ENCODE results near the gene MIB2. TPM values are rescaled to one million over a fixed set of nuclear protein-coding genes. Genes with fewer than 3 reads are reported as not detected.

The MIB2 gene
- total RNA-seq, 1 donor from 2014 or later, result 88.7 TPM

DNA sequence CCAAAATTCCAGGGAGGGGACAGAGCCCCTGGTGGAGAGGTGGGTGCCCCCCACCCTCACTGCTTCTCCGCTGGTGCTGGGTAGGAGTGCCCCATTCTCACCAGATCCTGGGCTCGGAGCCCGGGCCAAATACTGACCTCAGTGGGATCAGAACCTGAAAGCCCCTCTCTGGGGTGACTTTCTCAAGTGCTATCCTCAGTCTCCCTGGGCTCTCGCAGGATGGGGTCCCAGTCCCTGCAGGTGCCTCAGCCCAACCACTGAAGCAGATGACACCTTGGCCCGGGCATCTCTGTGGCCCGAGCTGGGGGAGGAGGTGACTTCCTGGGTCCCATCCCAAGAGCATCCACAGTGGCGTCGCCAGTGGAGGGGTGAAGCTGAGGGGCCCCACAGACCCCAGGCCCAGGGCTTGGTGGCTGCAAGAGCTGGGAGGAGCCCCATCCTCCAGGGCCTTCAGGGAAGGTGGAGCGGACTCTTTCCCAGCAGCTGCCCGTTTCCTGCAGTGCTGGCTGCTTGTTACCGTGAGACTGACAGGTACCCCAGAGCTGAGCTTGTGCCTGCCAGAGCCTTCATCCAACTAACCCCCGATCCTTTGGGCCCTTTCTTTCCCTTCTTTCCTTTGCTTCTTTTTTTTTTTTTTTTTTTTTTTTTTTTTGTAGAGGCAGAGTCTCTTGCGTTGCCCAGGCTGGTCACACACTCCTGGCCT is 11.5 kb upstream of the MIB2 start:
- Histone ChIP-seq H3K9me3 (no peaks in the 10 kb centered on the region), H3K27ac (no peak overlapping the region), H3K4me3 (no peak overlapping the region), H3K36me3 (no peaks in the 10 kb centered on the region), H3K27me3 (peaks cover 15% of the 10 kb centered on the region), H3K4me1 (peaks cover 10% of the 10 kb centered on the region)
- no peak for ATAC-seq
- intact Hi-C loops (cut with DNase I), result no loop called here
- peak; percentile 62 for DNase-seq
- TF ChIP-seq, protein P1, sequence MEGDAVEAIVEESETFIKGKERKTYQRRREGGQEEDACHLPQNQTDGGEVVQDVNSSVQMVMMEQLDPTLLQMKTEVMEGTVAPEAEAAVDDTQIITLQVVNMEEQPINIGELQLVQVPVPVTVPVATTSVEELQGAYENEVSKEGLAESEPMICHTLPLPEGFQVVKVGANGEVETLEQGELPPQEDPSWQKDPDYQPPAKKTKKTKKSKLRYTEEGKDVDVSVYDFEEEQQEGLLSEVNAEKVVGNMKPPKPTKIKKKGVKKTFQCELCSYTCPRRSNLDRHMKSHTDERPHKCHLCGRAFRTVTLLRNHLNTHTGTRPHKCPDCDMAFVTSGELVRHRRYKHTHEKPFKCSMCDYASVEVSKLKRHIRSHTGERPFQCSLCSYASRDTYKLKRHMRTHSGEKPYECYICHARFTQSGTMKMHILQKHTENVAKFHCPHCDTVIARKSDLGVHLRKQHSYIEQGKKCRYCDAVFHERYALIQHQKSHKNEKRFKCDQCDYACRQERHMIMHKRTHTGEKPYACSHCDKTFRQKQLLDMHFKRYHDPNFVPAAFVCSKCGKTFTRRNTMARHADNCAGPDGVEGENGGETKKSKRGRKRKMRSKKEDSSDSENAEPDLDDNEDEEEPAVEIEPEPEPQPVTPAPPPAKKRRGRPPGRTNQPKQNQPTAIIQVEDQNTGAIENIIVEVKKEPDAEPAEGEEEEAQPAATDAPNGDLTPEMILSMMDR (IDR thresholded peaks at IDR 0.05), result no peak

DNA sequence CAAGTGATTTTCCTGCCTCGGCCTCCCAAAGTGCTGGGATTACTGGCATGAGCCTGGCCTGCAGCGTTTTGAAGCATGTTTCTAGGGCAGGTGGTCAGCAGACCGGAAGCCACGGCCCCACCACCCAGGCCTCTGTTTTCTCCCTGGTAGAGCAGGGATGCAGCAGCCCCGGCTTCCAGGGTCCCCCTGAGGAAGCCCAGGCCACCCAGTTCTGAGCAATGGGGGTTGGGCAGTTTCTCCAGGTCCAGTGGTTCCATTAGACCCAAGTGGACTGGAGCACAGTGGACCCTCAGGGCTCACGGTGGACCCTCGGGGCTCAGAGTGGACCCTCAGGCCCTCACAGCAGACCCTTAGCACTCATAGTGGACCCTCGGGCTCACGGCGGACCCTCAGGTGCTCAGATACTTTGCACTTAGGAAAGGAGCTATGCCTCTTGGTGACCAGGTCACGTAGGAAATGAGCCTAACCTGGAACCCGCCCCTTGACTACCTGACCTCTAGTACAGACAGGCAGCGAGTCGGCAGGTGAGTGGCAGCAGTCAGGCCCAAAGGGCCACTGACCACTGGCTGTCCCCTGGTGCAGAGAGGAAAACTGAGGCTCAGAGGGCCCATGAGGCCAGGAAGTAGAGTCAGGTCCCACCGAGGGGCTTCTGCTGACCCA is 10.8 kb upstream of the MIB2 start:
- intact Hi-C loops (cut with DNase I), result no loop called here

DNA sequence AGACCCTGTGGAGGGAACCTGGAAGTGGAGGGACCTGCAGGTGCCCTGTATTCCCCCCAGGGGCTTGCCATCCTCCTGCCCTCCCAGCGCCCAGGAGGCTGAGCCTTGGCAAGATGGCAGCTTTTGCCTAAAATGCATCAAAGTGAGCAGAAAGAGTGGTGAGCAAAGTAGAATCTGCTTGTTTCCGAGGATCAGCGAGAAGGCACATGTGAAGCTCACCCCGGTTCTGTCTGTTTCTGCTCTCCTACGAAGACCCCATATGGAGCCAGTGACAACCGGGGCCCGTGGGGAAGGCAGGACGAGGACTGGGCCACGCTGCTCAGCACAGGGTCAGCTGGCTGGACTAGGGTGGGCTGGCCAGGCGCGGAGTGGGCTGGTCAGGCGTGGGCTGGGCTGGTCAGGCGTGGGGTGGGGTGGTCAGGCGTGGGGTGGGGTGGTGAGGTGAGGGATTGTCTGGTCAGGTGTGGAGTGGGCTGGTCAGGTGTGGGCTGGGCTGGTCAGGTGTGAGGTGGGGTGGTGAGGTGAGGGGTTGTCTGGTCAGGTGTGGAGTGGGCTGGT is 10.2 kb upstream of the MIB2 start:
- Histone ChIP-seq H3K27ac (no peak overlapping the region), H3K36me3 (no peaks in the 10 kb centered on the region), H3K27me3 (peaks cover 9% of the 10 kb centered on the region), H3K9me3 (no peaks in the 10 kb centered on the region), H3K4me1 (peaks cover 5% of the 10 kb centered on the region), H3K4me3 (no peak overlapping the region)
- ATAC-seq (no peak), DNase-seq (peak; percentile 61)
- TF ChIP-seq, protein P1 (IDR thresholded peaks at IDR 0.05), result no peak
- intact Hi-C loops (cut with DNase I), result no loop called here

More for the DNA sequence above, 10.8 kb upstream of the MIB2 start:
- Histone ChIP-seq H3K27ac (no peak overlapping the region), H3K36me3 (no peaks in the 10 kb centered on the region), H3K9me3 (no peaks in the 10 kb centered on the region), H3K4me1 (peaks cover 5% of the 10 kb centered on the region), H3K4me3 (no peak overlapping the region), H3K27me3 (peaks cover 9% of the 10 kb centered on the region)
- no peak for DNase-seq
- TF ChIP-seq, protein P1 (IDR thresholded peaks at IDR 0.05), result no peak
- ATAC-seq, result no peak

DNA sequence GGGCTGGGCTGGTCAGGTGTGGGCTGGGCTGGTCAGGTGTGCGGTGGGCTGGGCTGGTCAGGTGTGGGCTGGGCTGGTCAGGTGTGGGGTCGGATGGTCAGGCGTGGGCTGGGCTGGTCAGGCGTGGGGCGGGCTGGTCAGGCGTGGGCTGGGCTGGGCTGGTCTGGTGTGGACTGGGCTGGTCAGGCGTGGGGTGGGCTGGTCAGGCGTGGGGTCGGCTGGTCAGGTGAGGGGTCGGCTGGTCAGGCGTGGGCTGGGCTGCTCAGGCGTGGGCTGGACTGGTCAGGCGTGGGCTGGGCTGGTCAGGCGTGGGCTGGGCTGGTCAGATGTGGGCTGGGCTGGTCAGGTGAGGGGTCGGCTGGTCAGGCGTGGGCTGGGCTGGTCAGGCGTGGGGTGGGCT is 9.6 kb upstream of the MIB2 start:
- Histone ChIP-seq H3K4me3 (no peak overlapping the region), H3K9me3 (no peaks in the 10 kb centered on the region), H3K36me3 (no peaks in the 10 kb centered on the region), H3K27ac (no peak overlapping the region), H3K27me3 (peaks cover 3% of the 10 kb centered on the region), H3K4me1 (peaks cover 5% of the 10 kb centered on the region)
- TF ChIP-seq, protein P1 (IDR thresholded peaks at IDR 0.05), result no peak
- intact Hi-C loops (cut with DNase I), result no loop called here
- no peak for ATAC-seq
- no peak for DNase-seq

DNA sequence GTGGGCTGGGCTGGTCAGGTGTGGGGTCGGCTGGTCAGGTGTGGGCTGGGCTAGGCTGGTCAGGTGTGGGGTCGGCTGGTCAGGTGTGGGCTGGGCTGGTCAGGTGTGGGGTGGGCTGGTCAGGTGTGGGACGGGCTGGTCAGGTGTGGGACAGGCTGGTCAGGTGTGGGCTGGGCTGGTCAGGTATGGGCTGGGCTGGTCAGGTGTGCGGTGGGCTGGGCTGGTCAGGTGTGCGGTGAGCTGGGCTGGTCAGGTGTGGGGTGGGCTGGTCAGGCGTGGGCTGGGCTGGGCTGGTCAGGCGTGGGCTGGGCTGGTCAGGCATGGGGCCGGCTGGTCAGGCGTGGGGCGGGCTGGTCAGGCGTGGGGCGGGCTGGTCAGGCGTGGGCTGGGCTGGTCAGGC is 9.1 kb upstream of the MIB2 start:
- ATAC-seq (no peak), DNase-seq (no peak)
- H3K9me3 ChIP-seq, result no peaks in the 10 kb centered on the region
- H3K4me1 ChIP-seq, result peaks cover 8% of the 10 kb centered on the region
- H3K36me3 ChIP-seq, result no peaks in the 10 kb centered on the region
- TF ChIP-seq, protein P1 (IDR thresholded peaks at IDR 0.05), result no peak
- no peaks in the 10 kb centered on the region for H3K27me3 ChIP-seq
- no peak overlapping the region for H3K4me3 ChIP-seq
- intact Hi-C loops (cut with DNase I), result no loop called here
- H3K27ac ChIP-seq, result no peak overlapping the region
